Cardiac septum (tissue), 1 donor: Measurements from ENCODE around the gene ZP1. TPM values are rescaled to one million over a fixed set of nuclear protein-coding genes. Genes with fewer than 3 reads are reported as not detected.

Source experiments
- DNase-seq: peaks from one replicate; pipeline ENCODE4 v3.0.0-alpha.2; 2020; ENCODE audit warnings: low spot score
- intact Hi-C: fragments of 100-400 bp; cut with DNase I; formaldehyde crosslinking; loops from one replicate; pipeline ENCODE4 v1.14.0; 2022
- total RNA-seq: library from RNA; stranded (reverse); fragmentation: NEBNext Ultra II Directional; extraction: Animal tissue kit (Norgen Biotek cat#: 25700); gene quantifications from one replicate; pipeline ENCODE4 v1.2.1, GENCODE V29; 2021
- donor health status: DM: no; HTN: no; CAD: no.

ZP1 gene
- total RNA-seq, 1 donor from 2014 or later: not detected

GRCh38 chr11:60857378-60858232 lies 9.7 kb upstream of the ZP1 start:
- intact Hi-C loops: no loop called here
- no peak for DNase-seq

- no peak for DNase-seq
- intact Hi-C loops: no loop called here
Measured at GRCh38 chr11:60858236-60858635, 9.1 kb upstream of the ZP1 start.

GRCh38 chr11:60858731-60859464 lies 8.4 kb upstream of the ZP1 start:
- no peak for DNase-seq
- intact Hi-C loops: no loop called here

GRCh38 chr11:60859616-60860250 lies 7.6 kb upstream of the ZP1 start:
- intact Hi-C loops: no loop called here
- DNase-seq: no peak

- intact Hi-C loops: no loop called here
- no peak for DNase-seq
Measured at GRCh38 chr11:60860943-60861342, 6.4 kb upstream of the ZP1 start.

- intact Hi-C loops: no loop called here
- peak; percentile 62 for DNase-seq
Measured at GRCh38 chr11:60862171-60862570, 5.2 kb upstream of the ZP1 start.

GRCh38 chr11:60863550-60864521 lies 3.5 kb upstream of the ZP1 start:
- intact Hi-C loops: no loop called here
- peak; percentile 63 for DNase-seq

- peak; percentile 38 for DNase-seq
- intact Hi-C loops: no loop called here
Measured at GRCh38 chr11:60864856-60865513, 2.4 kb upstream of the ZP1 start.

GRCh38 chr11:60867871-60868681 lies 734 bp downstream of the ZP1 start:
- peak; percentile 43 for DNase-seq
- intact Hi-C loops: no loop called here

- intact Hi-C loops: no loop called here
- DNase-seq: peak; percentile 68
Measured at GRCh38 chr11:60868682-60869450, 1.5 kb downstream of the ZP1 start.

GRCh38 chr11:60869451-60869825 lies 2.1 kb downstream of the ZP1 start:
- DNase-seq: peak; percentile 39
- intact Hi-C loops: no loop called here

GRCh38 chr11:60870276-60870675 lies 2.9 kb downstream of the ZP1 start:
- DNase-seq: peak; percentile 41
- intact Hi-C loops: no loop called here

GRCh38 chr11:60870733-60871377 lies 3.5 kb downstream of the ZP1 start:
- peak; percentile 39 for DNase-seq

GRCh38 chr11:60871378-60872061 lies 4.2 kb downstream of the ZP1 start:
- peak; percentile 76 for DNase-seq
- intact Hi-C loops: no loop called here

More at GRCh38 chr11:60870733-60871377, 3.5 kb downstream of the ZP1 start:
- intact Hi-C loops: no loop called here

GRCh38 chr11:60872124-60872960 lies 5.0 kb downstream of the ZP1 start:
- DNase-seq: no peak
- intact Hi-C loops: no loop called here
